GM21526 (cell line): ENCODE data around the gene PAK6.

ENCODE experiments used
- ATAC-seq: cut with Tn5 transposase; IDR thresholded peaks from one replicate; pipeline ENCODE4 v1.9.1; 2021; ENCODE audit warnings: moderate library complexity; ENCODE audit not compliant: unreplicated experiment, low FRiP score

PAK6 gene

GRCh38 chr15:40254452-40254851 is 15.6 kb downstream of the PAK6 start:
- ATAC-seq, result no peak

DNA sequence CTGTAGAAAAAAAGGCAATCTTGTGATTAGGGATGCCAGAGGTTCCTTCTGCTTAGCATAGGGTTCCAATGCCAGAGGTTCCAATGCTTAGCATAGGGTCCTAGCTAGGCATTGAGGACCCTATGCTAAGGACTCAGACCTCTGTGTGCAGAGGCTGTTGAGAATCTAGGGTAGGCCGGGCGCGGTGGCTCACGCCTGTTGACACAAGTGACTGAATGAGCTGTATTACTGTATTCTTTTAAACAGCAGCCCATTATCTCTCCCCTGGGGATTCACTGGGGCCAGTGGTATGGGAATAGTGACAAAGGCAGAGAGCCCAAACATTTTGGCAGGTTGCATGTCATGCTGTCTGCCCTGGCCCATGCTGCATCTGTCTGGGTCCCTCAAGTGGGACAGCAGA is 16.2 kb downstream of the PAK6 start:
- ATAC-seq, result no peak

DNA sequence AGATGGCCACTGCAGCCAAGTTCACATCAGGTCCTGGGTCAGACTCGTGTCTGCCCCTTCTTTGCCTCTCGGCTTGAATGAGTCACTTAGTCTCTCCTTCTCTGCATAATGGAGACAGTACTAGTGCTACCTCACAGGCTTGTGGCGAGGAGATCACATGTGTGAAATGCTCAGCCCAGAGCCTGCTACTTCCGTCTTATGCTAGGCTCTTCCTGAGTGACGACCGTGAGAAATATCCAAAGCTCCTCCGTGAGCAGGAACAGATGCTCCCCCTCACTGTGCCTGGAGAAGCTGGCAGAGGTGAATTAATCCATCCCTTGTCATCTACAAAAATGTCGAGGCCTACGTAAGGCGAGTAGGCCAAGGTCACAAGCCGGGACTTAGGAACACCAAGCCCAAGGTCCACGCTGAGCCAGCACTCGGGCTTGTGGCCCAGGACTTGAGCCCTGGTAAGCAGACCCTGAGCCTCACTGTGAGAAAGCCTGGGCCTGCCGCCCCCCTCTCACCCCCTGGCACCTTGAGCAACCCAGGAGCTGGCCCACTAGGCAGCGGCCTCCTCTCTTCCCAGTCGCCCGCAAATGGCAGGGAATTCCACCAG is 17.9 kb downstream of the PAK6 start:
- no peak for ATAC-seq

GRCh38 chr15:40257656-40258450 is 19.0 kb downstream of the PAK6 start:
- no peak for ATAC-seq

- ATAC-seq, result no peak
Measured at GRCh38 chr15:40258544-40258943, 19.7 kb downstream of the PAK6 start.

- no peak for ATAC-seq
Measured at GRCh38 chr15:40259021-40259420, 20.2 kb downstream of the PAK6 start.

DNA sequence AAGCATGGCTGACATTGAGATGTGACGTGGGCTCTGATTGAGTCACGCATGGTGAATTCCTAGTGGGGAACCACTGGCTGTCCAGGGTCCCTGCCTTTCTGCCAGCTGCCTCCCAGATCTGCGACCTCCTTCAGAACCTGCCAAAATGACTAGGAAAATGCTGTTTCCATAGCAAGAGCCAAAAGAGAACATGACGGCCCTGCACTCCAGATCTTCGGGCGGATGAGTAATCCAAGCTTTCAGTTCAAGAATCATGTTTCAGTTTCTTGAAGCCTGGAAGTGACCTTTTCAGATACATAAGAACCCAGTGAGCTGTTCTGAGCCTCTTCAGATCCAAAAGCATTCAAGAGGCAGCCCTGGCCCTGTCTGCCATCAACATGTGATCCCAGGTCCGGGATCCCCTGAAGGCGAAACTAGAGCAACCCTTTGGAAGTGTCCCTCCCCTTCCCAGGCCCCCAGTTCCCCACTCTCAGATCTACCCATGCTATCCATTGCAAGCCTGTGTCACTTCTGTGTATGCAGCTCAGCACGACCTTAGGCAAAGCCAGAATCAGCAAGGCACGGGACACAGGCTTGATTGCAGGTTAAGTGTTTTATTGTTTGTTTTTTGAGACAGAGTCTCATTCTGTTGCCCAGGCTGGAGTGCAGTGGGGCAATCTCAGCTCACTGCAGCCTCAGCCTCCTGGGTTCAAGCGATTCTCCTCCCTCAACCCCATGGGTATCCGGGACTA is 24.3 kb downstream of the PAK6 start:
- no peak for ATAC-seq

DNA sequence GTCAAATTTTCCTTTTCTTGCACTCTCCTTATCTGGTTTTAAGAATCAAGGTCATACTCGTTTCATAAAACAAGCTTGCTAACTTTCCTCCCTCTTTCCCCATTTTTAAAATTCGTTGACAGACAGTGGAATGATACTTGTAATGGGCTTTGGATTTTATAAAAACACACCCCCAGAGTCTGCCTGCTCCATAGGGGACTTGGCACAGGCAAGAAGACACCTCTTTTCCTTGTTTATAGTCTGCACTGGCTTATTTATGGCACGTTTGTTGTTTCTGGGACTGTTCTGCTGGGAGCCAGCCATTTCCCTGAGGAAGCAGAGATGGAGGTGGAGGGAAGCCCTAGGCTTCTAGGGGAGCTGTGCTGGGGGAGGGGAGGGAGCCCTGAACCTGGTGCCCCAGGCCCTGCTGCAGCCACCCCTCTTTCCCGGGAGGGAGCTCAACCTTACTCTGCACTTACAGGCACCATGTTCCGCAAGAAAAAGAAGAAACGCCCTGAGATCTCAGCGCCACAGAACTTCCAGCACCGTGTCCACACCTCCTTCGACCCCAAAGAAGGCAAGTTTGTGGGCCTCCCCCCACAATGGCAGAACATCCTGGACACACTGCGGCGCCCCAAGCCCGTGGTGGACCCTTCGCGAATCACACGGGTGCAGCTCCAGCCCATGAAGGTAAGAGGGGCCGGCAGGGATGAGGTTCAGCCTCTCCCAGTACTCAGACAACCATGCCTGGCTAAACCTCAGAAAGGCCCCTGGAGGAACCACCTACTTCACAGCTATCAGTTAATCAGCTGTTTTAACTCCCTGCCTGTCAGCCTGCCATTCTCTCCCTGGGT is 25.7 kb downstream of the PAK6 start:
- no peak for ATAC-seq

DNA sequence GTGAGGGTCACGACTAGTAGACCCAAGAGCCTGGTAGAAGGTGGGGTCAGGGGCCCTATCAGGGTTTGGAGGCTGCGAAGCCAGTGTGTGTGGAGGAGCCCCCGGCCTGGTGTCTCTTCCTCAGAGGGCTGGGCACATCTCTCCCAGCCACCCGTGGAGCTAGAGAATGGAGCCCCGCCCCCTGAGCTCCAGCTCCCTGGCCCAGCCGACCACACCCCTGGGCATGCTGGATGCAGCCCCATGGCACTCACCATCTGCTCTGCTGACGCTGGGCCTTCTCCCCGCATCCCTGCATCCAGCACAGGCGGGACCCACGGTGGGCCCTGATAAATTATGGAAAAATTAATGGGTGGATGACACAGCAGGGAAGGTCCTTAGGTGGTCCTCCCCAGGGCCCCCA is 26.5 kb downstream of the PAK6 start:
- no peak for ATAC-seq

DNA sequence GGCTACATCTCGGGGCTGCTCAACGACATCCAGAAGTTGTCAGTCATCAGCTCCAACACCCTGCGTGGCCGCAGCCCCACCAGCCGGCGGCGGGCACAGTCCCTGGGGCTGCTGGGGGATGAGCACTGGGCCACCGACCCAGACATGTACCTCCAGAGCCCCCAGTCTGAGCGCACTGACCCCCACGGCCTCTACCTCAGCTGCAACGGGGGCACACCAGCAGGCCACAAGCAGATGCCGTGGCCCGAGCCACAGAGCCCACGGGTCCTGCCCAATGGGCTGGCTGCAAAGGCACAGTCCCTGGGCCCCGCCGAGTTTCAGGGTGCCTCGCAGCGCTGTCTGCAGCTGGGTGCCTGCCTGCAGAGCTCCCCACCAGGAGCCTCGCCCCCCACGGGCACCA is 27.0 kb downstream of the PAK6 start:
- no peak for ATAC-seq

GRCh38 chr15:40266828-40267304 is 28.0 kb downstream of the PAK6 start:
- ATAC-seq, result no peak

- no peak for ATAC-seq
Measured at GRCh38 chr15:40267670-40268069, 28.8 kb downstream of the PAK6 start.

GRCh38 chr15:40269604-40270003 is 30.7 kb downstream of the PAK6 start:
- ATAC-seq, result no peak

GRCh38 chr15:40270246-40270995 is 31.6 kb downstream of the PAK6 start:
- ATAC-seq, result no peak

DNA sequence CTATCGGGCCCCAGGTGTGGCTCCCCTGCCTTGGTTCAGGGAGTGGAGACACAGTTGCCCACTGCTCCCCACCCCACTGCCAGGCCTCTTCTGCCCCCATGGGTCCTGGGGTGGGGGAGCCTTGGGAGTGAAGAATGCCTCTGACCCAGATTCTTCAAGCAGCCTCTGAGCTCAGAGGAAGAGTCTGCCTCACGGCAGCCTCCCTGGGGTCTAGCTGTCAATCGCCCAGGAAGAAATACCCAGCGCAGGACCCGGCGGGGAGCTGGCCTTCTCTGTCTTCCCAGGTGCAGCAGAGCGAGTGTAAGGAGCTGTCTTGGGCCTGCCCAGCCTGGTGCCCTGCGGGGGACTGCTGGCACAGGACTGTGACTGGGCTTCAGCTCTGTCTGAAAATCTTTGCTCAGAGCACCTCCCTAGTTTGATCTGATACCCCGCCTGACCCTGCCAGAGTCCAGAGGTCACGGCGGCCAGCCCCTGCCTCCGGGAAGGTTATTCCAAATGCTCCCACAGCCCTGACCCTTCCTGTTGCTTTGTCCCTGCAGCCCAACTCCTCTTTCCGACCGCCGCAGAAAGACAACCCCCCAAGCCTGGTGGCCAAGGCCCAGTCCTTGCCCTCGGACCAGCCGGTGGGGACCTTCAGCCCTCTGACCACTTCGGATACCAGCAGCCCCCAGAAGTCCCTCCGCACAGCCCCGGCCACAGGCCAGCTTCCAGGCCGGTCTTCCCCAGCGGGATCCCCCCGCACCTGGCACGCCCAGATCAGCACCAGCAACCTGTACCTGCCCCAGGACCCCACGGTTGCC is 33.0 kb downstream of the PAK6 start:
- ATAC-seq, result no peak

GRCh38 chr15:40272485-40273056 is 33.7 kb downstream of the PAK6 start:
- no peak for ATAC-seq

DNA sequence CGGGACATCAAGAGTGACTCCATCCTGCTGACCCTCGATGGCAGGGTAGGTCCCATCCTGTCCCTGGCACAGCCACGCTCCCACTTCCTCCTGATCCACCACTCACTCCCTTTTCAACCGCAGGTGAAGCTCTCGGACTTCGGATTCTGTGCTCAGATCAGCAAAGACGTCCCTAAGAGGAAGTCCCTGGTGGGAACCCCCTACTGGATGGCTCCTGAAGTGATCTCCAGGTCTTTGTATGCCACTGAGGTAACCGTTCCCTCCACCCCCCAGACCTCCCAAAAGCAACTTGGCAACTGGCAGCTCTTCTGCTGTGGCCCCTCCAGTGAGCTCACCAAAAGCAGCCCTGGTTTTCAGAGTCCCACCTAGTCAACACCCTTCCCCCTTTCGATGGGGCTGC is 34.6 kb downstream of the PAK6 start:
- no peak for ATAC-seq

DNA sequence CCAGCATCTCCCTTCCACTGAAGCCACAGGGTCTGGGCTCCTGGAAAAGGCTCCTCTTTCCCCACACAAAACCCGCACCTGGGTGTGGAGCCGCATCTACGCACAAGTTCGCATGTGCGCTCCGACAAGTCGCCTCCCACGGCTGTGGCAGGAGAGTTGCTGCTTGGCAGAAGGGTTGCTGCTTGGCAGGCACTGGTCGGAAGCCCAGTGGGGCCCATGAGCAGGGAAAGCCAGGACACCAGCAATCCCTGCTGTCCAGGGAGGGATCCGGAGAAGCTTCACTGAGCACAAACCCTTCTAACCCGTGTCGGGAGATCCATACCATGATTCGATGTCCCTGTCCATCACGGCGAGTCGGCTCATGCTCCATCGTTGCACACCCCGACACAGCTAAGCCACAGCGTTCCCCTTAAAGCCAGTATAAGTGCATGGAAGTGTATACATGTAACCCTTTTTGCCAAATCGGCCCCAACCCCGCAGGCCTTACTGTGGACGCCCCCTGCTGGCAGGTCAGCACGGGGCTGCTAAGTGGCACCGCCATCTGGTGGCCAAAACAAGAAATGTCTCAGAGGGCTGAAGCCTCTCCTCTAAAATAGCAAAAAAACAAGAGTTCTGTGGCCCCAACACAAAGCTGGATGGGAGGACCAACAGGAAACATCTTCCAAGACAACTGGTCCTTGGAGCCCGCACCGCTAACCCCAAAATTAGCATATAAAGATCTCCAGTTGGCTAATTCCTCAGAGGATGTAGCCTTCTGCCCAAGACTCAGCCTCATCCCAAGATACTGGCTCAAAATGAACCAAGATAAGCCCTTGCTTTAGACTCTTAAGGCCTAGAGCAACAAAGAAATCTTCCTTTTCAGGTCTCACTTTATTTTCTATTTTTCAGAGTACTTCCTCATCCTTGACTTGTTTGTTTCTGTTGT is 35.7 kb downstream of the PAK6 start:
- no peak for ATAC-seq
